Lower lobe of right lung (tissue), 2 donors: ENCODE results near the gene ACAN. TPM values are rescaled to one million over a fixed set of nuclear protein-coding genes. Genes with fewer than 3 reads are reported as not detected.

Experiments
- ATAC-seq, 2 donors: fragments of 200-7000 bp; cut with Tn5 transposase; one replicate each; pipeline ENCODE4 v1.9.1; 2020 to 2022; ENCODE audit warnings: mild to moderate bottlenecking in 2 of 2, moderate library complexity in 2 of 2
- DNase-seq: peaks from one replicate; pipeline ENCODE4 v3.0.0-alpha.2; 2020
- H3K27ac ChIP-seq: fragments of 200-600 bp; one replicate; pipeline ENCODE4 v1.8.0; 2022
- H3K27me3 ChIP-seq: fragments of 200-600 bp; one replicate; pipeline ENCODE4 v1.8.0; 2022; ENCODE audit warnings: low read depth
- H3K36me3 ChIP-seq: fragments of 200-600 bp; one replicate; pipeline ENCODE4 v1.8.0; 2022; ENCODE audit warnings: mild to moderate bottlenecking
- H3K4me1 ChIP-seq: fragments of 200-600 bp; one replicate; pipeline ENCODE4 v1.8.0; 2022
- H3K4me3 ChIP-seq: fragments of 200-600 bp; one replicate; pipeline ENCODE4 v1.8.0; 2022; ENCODE audit warnings: mild to moderate bottlenecking
- H3K9me3 ChIP-seq: fragments of 200-600 bp; one replicate; pipeline ENCODE4 v1.8.0; 2022
- intact Hi-C: fragments of 100-400 bp; cut with DNase I; formaldehyde crosslinking; loops from one replicate; pipeline ENCODE4 v1.11.0; 2022
- total RNA-seq: library from RNA; stranded (reverse); fragmentation: NEBNext Ultra II Directional; extraction: Animal tissue kit (Norgen Biotek cat#: 25700); gene quantifications from one replicate; pipeline ENCODE4 v1.2.1, GENCODE V29; 2021
- TF ChIP-seq, protein P1 (sequence below): fragments of 200-600 bp; IDR thresholded peaks from one replicate; pipeline ENCODE4 v1.8.0; 2022; ENCODE audit warnings: antibody characterized with exemption, mild to moderate bottlenecking
- donor health status: DM: no; HTN: yes; CAD: no; lungs with severe emphysema.

Gene ACAN
- total RNA-seq, 1 donor from 2014 or later, result 0.12 TPM

- DNase-seq (no peak), ATAC-seq (no peak)
- no peaks in the 10 kb centered on the region for H3K36me3 ChIP-seq
- no peak overlapping the region for H3K27ac ChIP-seq
- intact Hi-C loops, result no loop called here
- TF ChIP-seq, protein P1, sequence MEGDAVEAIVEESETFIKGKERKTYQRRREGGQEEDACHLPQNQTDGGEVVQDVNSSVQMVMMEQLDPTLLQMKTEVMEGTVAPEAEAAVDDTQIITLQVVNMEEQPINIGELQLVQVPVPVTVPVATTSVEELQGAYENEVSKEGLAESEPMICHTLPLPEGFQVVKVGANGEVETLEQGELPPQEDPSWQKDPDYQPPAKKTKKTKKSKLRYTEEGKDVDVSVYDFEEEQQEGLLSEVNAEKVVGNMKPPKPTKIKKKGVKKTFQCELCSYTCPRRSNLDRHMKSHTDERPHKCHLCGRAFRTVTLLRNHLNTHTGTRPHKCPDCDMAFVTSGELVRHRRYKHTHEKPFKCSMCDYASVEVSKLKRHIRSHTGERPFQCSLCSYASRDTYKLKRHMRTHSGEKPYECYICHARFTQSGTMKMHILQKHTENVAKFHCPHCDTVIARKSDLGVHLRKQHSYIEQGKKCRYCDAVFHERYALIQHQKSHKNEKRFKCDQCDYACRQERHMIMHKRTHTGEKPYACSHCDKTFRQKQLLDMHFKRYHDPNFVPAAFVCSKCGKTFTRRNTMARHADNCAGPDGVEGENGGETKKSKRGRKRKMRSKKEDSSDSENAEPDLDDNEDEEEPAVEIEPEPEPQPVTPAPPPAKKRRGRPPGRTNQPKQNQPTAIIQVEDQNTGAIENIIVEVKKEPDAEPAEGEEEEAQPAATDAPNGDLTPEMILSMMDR, result no peak
- peaks cover 2% of the 10 kb centered on the region for H3K9me3 ChIP-seq
- no peaks in the 10 kb centered on the region for H3K4me1 ChIP-seq
- no peak overlapping the region for H3K4me3 ChIP-seq
- peaks cover 29% of the 10 kb centered on the region for H3K27me3 ChIP-seq
These were observed 38.0 kb upstream of the ACAN start for GRCh38 chr15:88765212-88765611.

- Histone ChIP-seq H3K27me3 (peaks cover 33% of the 10 kb centered on the region), H3K4me3 (no peak overlapping the region), H3K4me1 (no peaks in the 10 kb centered on the region), H3K36me3 (no peaks in the 10 kb centered on the region), H3K27ac (no peak overlapping the region), H3K9me3 (peaks cover 8% of the 10 kb centered on the region)
- ATAC-seq (no peak), DNase-seq (no peak)
- intact Hi-C loops, result no loop called here
- TF ChIP-seq, protein P1, result no peak
These were observed 33.9 kb upstream of the ACAN start for GRCh38 chr15:88769161-88769971.

GRCh38 chr15:88775776-88776175, 27.5 kb upstream of the ACAN start:
- H3K27me3 ChIP-seq, result peaks cover 4% of the 10 kb centered on the region
- intact Hi-C loops, result no loop called here

GRCh38 chr15:88776646-88777045, 26.6 kb upstream of the ACAN start:
- TF ChIP-seq, protein P1, result no peak
- H3K9me3 ChIP-seq, result peaks cover 8% of the 10 kb centered on the region
- DNase-seq (no peak), ATAC-seq (no peak)
- H3K27me3 ChIP-seq, result peaks cover 4% of the 10 kb centered on the region
- H3K36me3 ChIP-seq, result no peaks in the 10 kb centered on the region
- H3K4me1 ChIP-seq, result no peaks in the 10 kb centered on the region
- intact Hi-C loops, result no loop called here
- H3K27ac ChIP-seq, result no peak overlapping the region
- H3K4me3 ChIP-seq, result no peak overlapping the region

More at GRCh38 chr15:88775776-88776175, 27.5 kb upstream of the ACAN start:
- DNase-seq (no peak), ATAC-seq (no peak)
- H3K27ac ChIP-seq, result no peak overlapping the region
- H3K9me3 ChIP-seq, result peaks cover 9% of the 10 kb centered on the region
- H3K4me3 ChIP-seq, result no peak overlapping the region
- H3K4me1 ChIP-seq, result no peaks in the 10 kb centered on the region
- no peaks in the 10 kb centered on the region for H3K36me3 ChIP-seq
- TF ChIP-seq, protein P1, result no peak

- intact Hi-C loops, result no loop called here
These were observed 23.3 kb upstream of the ACAN start for GRCh38 chr15:88779944-88780343.

More at GRCh38 chr15:88779944-88780343, 23.3 kb upstream of the ACAN start:
- Histone ChIP-seq H3K4me3 (no peak overlapping the region), H3K27ac (no peak overlapping the region), H3K36me3 (no peaks in the 10 kb centered on the region), H3K27me3 (no peaks in the 10 kb centered on the region), H3K9me3 (peaks cover 8% of the 10 kb centered on the region), H3K4me1 (no peaks in the 10 kb centered on the region)
- ATAC-seq, result no peak
- DNase-seq, result no peak
- TF ChIP-seq, protein P1, result no peak
